ENCODE measurements around the gene CACNG3.
A peak's percentile ranks its signal among the peaks of the same experiment; 100 is the strongest.

The CACNG3 gene

DNA sequence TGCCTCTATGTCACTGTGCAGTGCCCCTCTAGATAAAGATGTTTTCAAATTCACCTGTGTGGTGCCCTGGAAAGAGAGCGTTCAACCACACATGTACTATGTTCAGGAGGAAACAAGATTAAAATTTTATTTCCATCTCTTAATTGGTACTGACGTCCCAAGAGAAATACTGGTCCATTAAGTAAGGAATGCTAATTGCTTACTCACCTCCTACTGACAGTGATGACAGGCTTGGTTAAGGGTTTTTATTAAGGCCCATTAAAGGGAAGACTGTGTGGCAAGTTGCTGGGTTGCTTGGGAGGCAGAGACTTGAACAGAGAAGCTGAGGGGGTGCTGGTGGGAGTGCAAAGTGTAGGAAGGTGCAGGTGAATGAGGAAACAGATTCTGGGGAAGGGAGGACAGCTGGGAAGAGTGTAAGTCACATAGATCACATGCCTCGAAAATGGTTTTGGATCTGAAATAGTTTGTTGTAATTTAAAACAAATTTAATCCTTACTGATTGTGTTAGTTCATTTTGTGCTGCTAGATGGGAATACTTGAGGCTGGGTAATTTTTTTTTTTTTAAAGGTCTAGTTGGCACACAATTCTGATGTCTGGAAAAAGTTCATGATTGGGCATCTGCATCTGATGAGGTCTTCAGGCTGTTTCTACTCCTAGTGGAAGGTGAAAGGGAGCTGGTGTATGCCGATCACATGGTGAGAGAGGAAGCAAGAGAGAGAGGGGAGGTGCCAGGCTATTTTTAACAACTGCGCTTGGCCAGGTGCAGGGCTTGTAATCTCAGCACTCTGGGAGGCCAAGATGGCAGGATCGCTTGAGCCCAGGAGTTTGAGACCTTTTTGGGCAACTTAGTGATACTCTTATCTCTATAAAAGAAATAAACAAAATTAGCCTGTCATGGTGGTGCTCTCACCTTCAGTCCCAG lies 140.5 kb downstream of the CACNG3 start:
- no peak overlapping the region for H3K4me3 ChIP-seq (ENCODE audit: low read length, poor library complexity, severe bottlenecking)
- H3K9me2 ChIP-seq (replicated peaks; ENCODE audit: low read depth, low read length) = no peaks in the 10 kb centered on the region
- no peak overlapping the region for H3K4me2 ChIP-seq (ENCODE audit: low read depth, low read length, poor library complexity, severe bottlenecking)
- H3K36me3 ChIP-seq (ENCODE audit: insufficient read depth, low read length) = no peaks in the 10 kb centered on the region
- H3K27me3 ChIP-seq (ENCODE audit: insufficient read depth, low read length, poor library complexity, severe bottlenecking) = no peaks in the 10 kb centered on the region
- H3K4me1 ChIP-seq (ENCODE audit: insufficient read depth, low read length, poor library complexity, severe bottlenecking) = no peaks in the 10 kb centered on the region
- H2AFZ ChIP-seq (ENCODE audit: low read length) = no peak overlapping the region
- no peaks in the 10 kb centered on the region for H3K9me3 ChIP-seq (ENCODE audit: insufficient read depth, low read depth, low read length)
- H3K9ac ChIP-seq (ENCODE audit: low read depth, low read length, poor library complexity, severe bottlenecking) = no peak overlapping the region
- H4K20me1 ChIP-seq (ENCODE audit: insufficient read depth, low read length, poor library complexity, severe bottlenecking) = no peaks in the 10 kb centered on the region
- H3F3A ChIP-seq (ENCODE audit: low read depth) = no peaks in the 10 kb centered on the region
- TF ChIP-seq, protein P1, sequence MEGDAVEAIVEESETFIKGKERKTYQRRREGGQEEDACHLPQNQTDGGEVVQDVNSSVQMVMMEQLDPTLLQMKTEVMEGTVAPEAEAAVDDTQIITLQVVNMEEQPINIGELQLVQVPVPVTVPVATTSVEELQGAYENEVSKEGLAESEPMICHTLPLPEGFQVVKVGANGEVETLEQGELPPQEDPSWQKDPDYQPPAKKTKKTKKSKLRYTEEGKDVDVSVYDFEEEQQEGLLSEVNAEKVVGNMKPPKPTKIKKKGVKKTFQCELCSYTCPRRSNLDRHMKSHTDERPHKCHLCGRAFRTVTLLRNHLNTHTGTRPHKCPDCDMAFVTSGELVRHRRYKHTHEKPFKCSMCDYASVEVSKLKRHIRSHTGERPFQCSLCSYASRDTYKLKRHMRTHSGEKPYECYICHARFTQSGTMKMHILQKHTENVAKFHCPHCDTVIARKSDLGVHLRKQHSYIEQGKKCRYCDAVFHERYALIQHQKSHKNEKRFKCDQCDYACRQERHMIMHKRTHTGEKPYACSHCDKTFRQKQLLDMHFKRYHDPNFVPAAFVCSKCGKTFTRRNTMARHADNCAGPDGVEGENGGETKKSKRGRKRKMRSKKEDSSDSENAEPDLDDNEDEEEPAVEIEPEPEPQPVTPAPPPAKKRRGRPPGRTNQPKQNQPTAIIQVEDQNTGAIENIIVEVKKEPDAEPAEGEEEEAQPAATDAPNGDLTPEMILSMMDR (conservative IDR thresholded peaks at IDR 0.05; ENCODE audit: low read length) = no peak
- no peak for TF ChIP-seq EZH2phosphoT487 (IDR thresholded peaks at IDR 0.05; ENCODE audit: borderline replicate concordance)
- H3K79me2 ChIP-seq (ENCODE audit: insufficient read depth, low read length) = no peaks in the 10 kb centered on the region

DNA sequence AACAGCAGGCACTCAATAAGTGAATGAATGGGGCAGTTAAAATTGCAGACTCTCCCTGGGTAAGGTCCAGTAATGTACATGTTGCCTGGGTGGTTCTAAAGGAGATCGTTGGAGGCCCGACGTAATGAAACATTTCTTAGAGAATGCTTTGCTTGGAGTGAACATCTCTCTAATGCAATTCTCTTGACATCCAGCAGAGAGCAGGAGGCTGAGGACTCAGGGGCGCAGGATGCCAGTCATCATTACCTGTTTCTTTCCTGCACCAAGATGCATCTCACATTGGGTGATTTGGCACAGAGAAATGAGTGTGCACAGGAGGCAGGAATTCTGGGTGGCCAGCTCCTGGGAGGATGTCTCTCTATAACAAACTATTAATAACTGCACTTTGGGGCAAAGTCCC lies 152.9 kb downstream of the CACNG3 start:
- no peaks in the 10 kb centered on the region for H3K79me2 ChIP-seq (ENCODE audit: insufficient read depth, low read length)
- no peak overlapping the region for H3K4me3 ChIP-seq (ENCODE audit: low read length, poor library complexity, severe bottlenecking)
- no peaks in the 10 kb centered on the region for H3K27me3 ChIP-seq (ENCODE audit: insufficient read depth, low read length, poor library complexity, severe bottlenecking)
- no peaks in the 10 kb centered on the region for H4K20me1 ChIP-seq (ENCODE audit: insufficient read depth, low read length, poor library complexity, severe bottlenecking)
- no peak overlapping the region for H3K9ac ChIP-seq (ENCODE audit: low read depth, low read length, poor library complexity, severe bottlenecking)
- no peaks in the 10 kb centered on the region for H3K36me3 ChIP-seq (ENCODE audit: insufficient read depth, low read length)
- no peaks in the 10 kb centered on the region for H3F3A ChIP-seq (ENCODE audit: low read depth)
- H3K9me2 ChIP-seq (replicated peaks; ENCODE audit: low read depth, low read length) = no peaks in the 10 kb centered on the region
- TF ChIP-seq, protein P1 (conservative IDR thresholded peaks at IDR 0.05; ENCODE audit: low read length) = peak; percentile 41; the same call in 1 of the 2 replicates
- TF ChIP-seq EZH2phosphoT487 (IDR thresholded peaks at IDR 0.05; ENCODE audit: borderline replicate concordance) = no peak
- no peaks in the 10 kb centered on the region for H3K9me3 ChIP-seq (ENCODE audit: insufficient read depth, low read depth, low read length)
- H3K4me1 ChIP-seq (ENCODE audit: insufficient read depth, low read length, poor library complexity, severe bottlenecking) = no peaks in the 10 kb centered on the region
- H3K4me2 ChIP-seq (ENCODE audit: low read depth, low read length, poor library complexity, severe bottlenecking) = no peak overlapping the region
- H2AFZ ChIP-seq (ENCODE audit: low read length) = no peak overlapping the region
